ENCODE data around the gene SDR39U1. TPM values are rescaled to one million over a fixed set of nuclear protein-coding genes. Genes with fewer than 3 reads are reported as not detected.

The SDR39U1 gene
- total and polyA plus RNA-seq, 10 of the 15 experiments (the other 5 are each of a cell fraction or from before 2014, with no cell fraction given) = 14.0 to 89.3 (median 42.2) TPM

DNA sequence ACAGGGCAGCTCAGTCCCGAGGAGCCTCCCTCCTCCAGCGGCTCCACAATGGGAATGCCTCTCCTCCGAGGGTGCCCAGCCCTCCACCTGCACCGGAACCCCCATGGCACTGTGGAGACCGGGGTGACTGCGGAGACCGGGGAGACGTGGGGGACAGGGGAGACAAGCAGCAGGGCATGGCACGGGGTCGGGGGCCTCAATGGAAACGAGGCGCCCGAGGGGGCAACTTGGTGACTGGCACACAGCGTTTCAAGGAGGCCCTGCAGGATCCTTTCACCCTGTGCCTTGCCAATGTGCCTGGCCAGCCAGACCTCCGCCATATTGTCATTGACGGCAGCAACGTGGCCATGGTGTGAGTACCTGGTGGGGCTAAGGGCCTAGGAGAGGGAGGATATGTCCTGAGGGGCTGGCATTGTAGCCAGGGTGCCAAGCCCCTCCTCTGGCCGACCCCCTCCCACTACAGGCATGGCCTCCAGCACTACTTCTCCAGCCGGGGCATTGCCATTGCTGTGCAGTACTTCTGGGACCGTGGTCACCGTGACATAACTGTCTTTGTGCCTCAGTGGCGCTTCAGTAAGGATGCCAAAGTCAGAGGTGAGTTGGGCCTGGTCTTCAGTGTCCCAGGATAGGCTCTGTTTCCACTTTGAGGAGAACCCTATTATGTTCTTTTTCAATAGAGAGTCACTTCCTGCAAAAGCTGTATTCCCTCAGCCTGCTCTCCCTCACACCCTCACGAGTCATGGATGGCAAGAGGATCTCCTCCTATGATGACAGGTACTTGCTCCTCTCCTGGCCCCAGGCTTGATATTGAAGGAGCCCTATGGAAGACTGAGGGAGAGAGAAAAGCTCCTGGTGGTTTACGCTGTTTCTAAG is 10.1 kb downstream of the SDR39U1 start:
- Histone ChIP-seq H3K9ac (ENCODE audit: control insufficient read depth, insufficient read depth, low read length) (no peak overlapping the region), H3K27ac (ENCODE audit: control insufficient read depth, insufficient read depth) (no peak overlapping the region), H4K20me1 (ENCODE audit: control insufficient read depth, insufficient read depth) (no peaks in the 10 kb centered on the region), H3K36me3 (ENCODE audit: control insufficient read depth in 2 of 2, insufficient read depth in 2 of 2, low read length in 1 of 2) (peaks cover 7 to 18% of the 10 kb centered on the region in 2 experiments), H2AFZ (ENCODE audit: control insufficient read depth, low read depth, low read length) (no peak overlapping the region), H3K9me3 (replicated peaks; ENCODE audit: control insufficient read depth, insufficient read depth, low read length) (no peaks in the 10 kb centered on the region), H3K4me2 (ENCODE audit: control insufficient read depth, insufficient read depth) (peak overlapping the region; percentile 91; the same call in 1 of the 2 replicates), H3K79me2 (ENCODE audit: control insufficient read depth, insufficient read depth, low read length) (peaks cover 25% of the 10 kb centered on the region), H3K4me1 (ENCODE audit: control insufficient read depth, insufficient read depth, low read length) (peaks cover 17% of the 10 kb centered on the region), H3K4me3 (no peak overlapping the region), H3K27me3 (replicated peaks in 1 of 2; ENCODE audit: control insufficient read depth in 2 of 2, insufficient read depth in 2 of 2, low read length in 1 of 2) (no peaks in the 10 kb centered on the region)
- intact Hi-C loops (cut with micrococcal nuclease; ENCODE audit: unreplicated experiment) = no loop called here
- BruUV-seq (replicated peaks) = no TSS peak
- WGBS (ENCODE audit: insufficient coverage, insufficient replicate concordance, low lambda C conversion rate, missing lambda C conversion rate) = 78% methylated on average over 24 of the region's 24 CpGs
- POLR2A ChIA-PET = interaction anchor here (0.6 to 3.4 kb wide), 15 partner anchors 9 to 188 kb away, joined by 3 to 61 read pairs (median 5); partner anchors contain the start of genes ADCY4, DHRS1, LTB4R and NFATC4
- in situ Hi-C loops (cut with MboI) = loop anchor here (5.0 to 10.0 kb wide), 3 partner anchors 65 to 1128 kb away; partner anchors contain the start of genes BCL2L2, NFATC4 and PPP1R3E
- no peak for DNase-seq (ENCODE audit: low read depth, low spot score)
- TF ChIP-seq POLR2A (IDR thresholded peaks at IDR 0.05; ENCODE audit: low read depth, low read length) (peak; percentile 52), ATF7 (IDR thresholded peaks at IDR 0.05; ENCODE audit: low read depth) (no peak)
- SMC1A ChIA-PET (ENCODE audit: uncharacterized antibody, unreplicated experiment) = interaction anchor here (0.7 to 8.1 kb wide), 30 partner anchors 9 to 190 kb away, joined by 3 to 79 read pairs (median 6); partner anchors contain the start of genes ADCY4, CIDEB, RIPK3 and SDR39U1
- no peak for FAIRE-seq
- CTCF ChIA-PET = interaction anchor here (0.8 to 10.8 kb wide), 40 partner anchors 10 to 381 kb away, joined by 3 to 452 read pairs (median 6); partner anchors contain the start of genes ADCY4, CIDEB, LTB4R and LTB4R2
- no peak for ATAC-seq
- RAD21 ChIA-PET (ENCODE audit: unreplicated experiment) = interaction anchor here (0.9 to 4.3 kb wide), 31 partner anchors 10 to 271 kb away, joined by 3 to 141 read pairs (median 7); partner anchors contain the start of genes ADCY4, CIDEB, IRF9 and LTB4R2
